H1 (cell line): ENCODE measurements around the gene CCDC9B. TPM values are rescaled to one million over a fixed set of nuclear protein-coding genes. Genes with fewer than 3 reads are reported as not detected.

Experiments used
- CTCF ChIA-PET: fragments of 300-600 bp; sonication (Branson Sonifier 250); formaldehyde crosslinking; loops from one replicate; lab custom pipeline; 2021; ENCODE audit not compliant: partially characterized antibody; lab: Charles Lee
- POLR2A ChIA-PET: fragments of 300-600 bp; sonication (Branson Sonifier 250); formaldehyde crosslinking; loops from one replicate; lab custom pipeline; 2021; ENCODE audit warnings: inconsistent platforms; ENCODE audit not compliant: partially characterized antibody; lab: Charles Lee
- DNase-seq, 2 experiments: peaks; one replicate each; pipeline versions ENCODE4 v3.0.0 to v3.0.0-alpha.2; 2010 to 2022; ENCODE audit warnings: low spot score in 2 of 2, low read depth in 1 of 2, mixed read lengths in 1 of 2
- FAIRE-seq: peaks from 2 replicates; lab custom pipeline; 2011; peaks lifted over from hg19 to GRCh38; lab: Jason Lieb, UNC
- H2AFZ ChIP-seq: 2 replicates; pipeline ENCODE4 v1.8.1; 2012; ENCODE audit warnings: low read length, inconsistent platforms
- H2AK5ac ChIP-seq: 2 replicates; pipeline ENCODE4 v1.6.1; 2013; ENCODE audit warnings: low read depth, low read length
- H2BK120ac ChIP-seq: replicated peaks from 2 replicates; pipeline ENCODE3; 2013; ENCODE audit warnings: low read depth, low read length, inconsistent platforms
- H2BK12ac ChIP-seq: 2 replicates; pipeline ENCODE4 v1.6.1; 2013; ENCODE audit warnings: low read depth, low read length
- H2BK15ac ChIP-seq: 2 replicates; pipeline ENCODE4 v1.6.1; 2013; ENCODE audit warnings: low read length
- H2BK20ac ChIP-seq: 2 replicates; pipeline ENCODE4 v1.6.1; 2013; ENCODE audit warnings: low read length
- H2BK5ac ChIP-seq: 2 replicates; pipeline ENCODE4 v1.6.1; 2013; ENCODE audit warnings: low read depth, low read length
- H3K14ac ChIP-seq: 2 replicates; pipeline ENCODE4 v1.6.1; 2013; ENCODE audit warnings: inconsistent platforms; ENCODE audit not compliant: insufficient read length
- H3K18ac ChIP-seq: 2 replicates; pipeline ENCODE4 v1.6.1; 2013; ENCODE audit warnings: low read length; ENCODE audit errors: extremely low read depth
- H3K23ac ChIP-seq: 2 replicates; pipeline ENCODE4 v1.6.1; 2013; ENCODE audit warnings: inconsistent platforms; ENCODE audit not compliant: insufficient read length
- H3K23me2 ChIP-seq: 2 replicates; pipeline ENCODE4 v1.6.1; 2013; ENCODE audit warnings: low read depth, low read length
- H3K27ac ChIP-seq: 2 replicates; pipeline ENCODE4 v1.6.1; 2011; ENCODE audit warnings: low read depth, low read length, inconsistent platforms
- H3K27me3 ChIP-seq, 4 experiments: replicated peaks in 1 of 4; 1 replicate in 1 of 4; 2 replicates in 3 of 4; pipeline versions ENCODE4 v1.6.1 to v1.8.1; 2011 to 2013; ENCODE audit warnings: low read length in 3 of 4, mild to moderate bottlenecking in 3 of 4, inconsistent platforms in 2 of 4, mixed read lengths in 2 of 4, moderate library complexity in 1 of 4; ENCODE audit not compliant: control insufficient read depth in 3 of 4, insufficient read depth in 3 of 4; ENCODE audit errors: extremely low read depth in 1 of 4
- H3K36me3 ChIP-seq, 4 experiments: 2 replicates each; pipeline versions ENCODE4 v1.6.1 to v1.8.1; 2011 to 2013; ENCODE audit warnings: mild to moderate bottlenecking in 4 of 4, low read length in 3 of 4, moderate library complexity in 2 of 4, control low read depth in 1 of 4, inconsistent platforms in 1 of 4; ENCODE audit not compliant: insufficient read depth in 4 of 4, control insufficient read depth in 2 of 4
- H3K4ac ChIP-seq: replicated peaks from 2 replicates; pipeline ENCODE3; 2013; ENCODE audit warnings: low read length, low read depth, mixed read lengths, inconsistent platforms; ENCODE audit not compliant: insufficient read length
- H3K4me1 ChIP-seq, 4 experiments: replicated peaks in 1 of 4; 1 replicate in 1 of 4; 2 replicates in 3 of 4; pipeline versions ENCODE4 v1.6.1 to v1.8.1; 2011 to 2013; ENCODE audit warnings: low read length in 3 of 4, inconsistent platforms in 2 of 4, mixed read lengths in 1 of 4; ENCODE audit not compliant: insufficient read depth in 4 of 4, control insufficient read depth in 3 of 4
- H3K4me2 ChIP-seq, 2 experiments: 2 replicates each; pipeline versions ENCODE4 v1.6.1 to v1.8.1; 2011 to 2013; ENCODE audit warnings: low read depth in 2 of 2, low read length in 2 of 2, control low read depth in 1 of 2, inconsistent platforms in 1 of 2, mild to moderate bottlenecking in 1 of 2; ENCODE audit not compliant: insufficient read depth in 1 of 2
- H3K4me3 ChIP-seq, 4 experiments: fragments of 200-600, 300-600 bp in 1 of 4; sonication (generic), shearing (Covaris generic), sonication (Bioruptor Twin) in 1 of 4; 2 replicates each; pipeline versions ENCODE4 v1.5.1 to v1.8.1; 2011 to 2016; ENCODE audit warnings: low read length in 4 of 4, low read depth in 3 of 4, control low read depth in 2 of 4, inconsistent platforms in 2 of 4, mild to moderate bottlenecking in 2 of 4, mixed read lengths in 1 of 4, moderate library complexity in 1 of 4; ENCODE audit not compliant: insufficient read depth in 2 of 4; ENCODE audit errors: extremely low read depth in 1 of 4
- H3K56ac ChIP-seq: replicated peaks from 2 replicates; pipeline ENCODE3; 2013; ENCODE audit warnings: low read depth, mild to moderate bottlenecking, mixed read lengths, low read length, inconsistent platforms; ENCODE audit not compliant: insufficient read length
- H3K79me1 ChIP-seq: 2 replicates; pipeline ENCODE4 v1.6.1; 2013; ENCODE audit warnings: low read depth, low read length, control low read depth
- H3K79me2 ChIP-seq, 2 experiments: 2 replicates each; pipeline versions ENCODE4 v1.6.1 to v1.8.1; 2012 to 2013; ENCODE audit warnings: low read length in 2 of 2, mild to moderate bottlenecking in 2 of 2, inconsistent platforms in 1 of 2; ENCODE audit not compliant: insufficient read depth in 2 of 2, control insufficient read depth in 1 of 2
- H3K9ac ChIP-seq, 4 experiments: replicated peaks in 1 of 4; 1 replicate in 1 of 4; 2 replicates in 3 of 4; pipeline versions ENCODE4 v1.6.1 to v1.8.1; 2011 to 2013; ENCODE audit warnings: low read depth in 3 of 4, low read length in 3 of 4, control low read depth in 2 of 4, mild to moderate bottlenecking in 2 of 4, moderate library complexity in 2 of 4, inconsistent platforms in 1 of 4; ENCODE audit errors: extremely low read depth in 1 of 4
- H3K9me3 ChIP-seq, 2 experiments: 2 replicates each; pipeline versions ENCODE4 v1.6.1 to v1.8.1; 2012 to 2013; ENCODE audit warnings: mild to moderate bottlenecking in 2 of 2, moderate library complexity in 2 of 2, control low read depth in 1 of 2, inconsistent platforms in 1 of 2, low read depth in 1 of 2, low read length in 1 of 2, mixed read lengths in 1 of 2; ENCODE audit not compliant: insufficient read depth in 2 of 2
- H4K20me1 ChIP-seq, 2 experiments: replicated peaks in 1 of 2; 2 replicates each; pipeline versions ENCODE3 to v1.8.1; 2011 to 2013; ENCODE audit warnings: inconsistent platforms in 2 of 2, low read length in 2 of 2, mild to moderate bottlenecking in 1 of 2; ENCODE audit not compliant: insufficient read depth in 2 of 2, control insufficient read depth in 1 of 2
- H4K5ac ChIP-seq: 2 replicates; pipeline ENCODE4 v1.6.1; 2013; ENCODE audit warnings: low read length, low read depth, mixed read lengths, inconsistent platforms; ENCODE audit not compliant: insufficient read length
- H4K8ac ChIP-seq: 2 replicates; pipeline ENCODE4 v1.8.0; 2013; ENCODE audit warnings: mild to moderate bottlenecking, moderate library complexity, low read length, inconsistent platforms; ENCODE audit not compliant: insufficient read depth; ENCODE audit errors: extremely low read depth
- H4K91ac ChIP-seq: replicated peaks from 2 replicates; pipeline ENCODE3; 2013; ENCODE audit warnings: low read length, mixed read lengths, inconsistent platforms; ENCODE audit not compliant: insufficient read length
- CHD2 ChIP-seq: IDR thresholded peaks from 2 replicates; pipeline ENCODE4 v1.6.1; 2012; ENCODE audit warnings: low read length, improper control_type of control experiment
- EP300 ChIP-seq, 2 experiments: IDR thresholded peaks; 1 replicate in 1 of 2; 2 replicates in 1 of 2; pipeline ENCODE4 v1.6.1; 2011 to 2012; ENCODE audit warnings: low read depth in 2 of 2, low read length in 2 of 2, mild to moderate bottlenecking in 2 of 2, borderline replicate concordance in 1 of 2, inconsistent platforms in 1 of 2, moderate library complexity in 1 of 2
- FOSL1 ChIP-seq: IDR thresholded peaks from 2 replicates; pipeline ENCODE4 v1.6.1; 2011; ENCODE audit warnings: mild to moderate bottlenecking, low read depth, low read length, moderate library complexity; ENCODE audit not compliant: insufficient read depth
- JUN ChIP-seq: IDR thresholded peaks from 2 replicates; pipeline ENCODE4 v1.6.1; 2011; ENCODE audit warnings: low read depth, mild to moderate bottlenecking, improper control_type of control experiment, low read length
- NANOG ChIP-seq: IDR thresholded peaks from 2 replicates; pipeline ENCODE4 v1.6.1; 2011; ENCODE audit warnings: low read length, low read depth, mild to moderate bottlenecking, inconsistent platforms; ENCODE audit not compliant: insufficient read depth, poor library complexity, severe bottlenecking
- SIX5 ChIP-seq: IDR thresholded peaks from 2 replicates; pipeline ENCODE4 v1.6.1; 2011; ENCODE audit warnings: mild to moderate bottlenecking, low read depth, low read length
- SP2 ChIP-seq: IDR thresholded peaks from 2 replicates; pipeline ENCODE4 v1.6.1; 2012; ENCODE audit warnings: mild to moderate bottlenecking, low read length, inconsistent platforms
- SP4 ChIP-seq: IDR thresholded peaks from 2 replicates; pipeline ENCODE4 v1.6.1; 2012; ENCODE audit warnings: low read length, inconsistent platforms
- YY1 ChIP-seq: IDR thresholded peaks from 2 replicates; pipeline ENCODE4 v1.6.1; 2011; ENCODE audit warnings: low read depth, mild to moderate bottlenecking, low read length
- WGBS, 2 experiments: shearing (Covaris generic) in 1 of 2; methylation state at CpG; one replicate each; pipeline versions ENCODE4 v1.1.6 to v1.1.7; 2013 to 2015; ENCODE audit warnings: low lambda C conversion rate in 2 of 2, mixed read lengths in 2 of 2, inconsistent platforms in 1 of 2, low coverage in 1 of 2, missing lambda C conversion rate in 1 of 2; ENCODE audit not compliant: insufficient replicate concordance in 2 of 2, insufficient coverage in 1 of 2, insufficient read length in 1 of 2; ENCODE audit errors: extremely low coverage in 1 of 2, missing lambda C conversion rate in 1 of 2; 5-methylcytosine and 5-hydroxymethylcytosine counted together
- polyA plus RNA-seq, 7 experiments: library from polyadenylated mRNA; depleted of rRNA in 3 of 7; stranded (reverse) in 5 of 7; unstranded in 2 of 7; fragments of >200 nt in 5 of 7; fragments of 200-250 nt in 2 of 7; gene quantifications; 1 replicate in 5 of 7; 2 replicates in 1 of 7; 4 replicates in 1 of 7; pipeline versions ENCODE4 v1.2.1 to v1.2.3, GENCODE V29; 2011 to 2013; ENCODE audit warnings: missing spikeins in 2 of 7, mixed read lengths in 2 of 7
- total RNA-seq: library from RNA; stranded (reverse); fragmentation: NEBNext Ultra II Directional; extraction: Animal tissue kit (Norgen Biotek cat#: 25700); gene quantifications from 2 replicates; pipeline ENCODE4 v1.2.1, GENCODE V29; 2021
- TF ChIP-seq, protein P1 (sequence below), 3 experiments: IDR thresholded peaks; 1 replicate in 2 of 3; 2 replicates in 1 of 3; pipeline versions ENCODE4 v1.5.1 to v1.6.1; 2011; ENCODE audit warnings: low read length in 3 of 3, mild to moderate bottlenecking in 3 of 3, inconsistent platforms in 2 of 3, low read depth in 1 of 3, moderate library complexity in 1 of 3; ENCODE audit not compliant: insufficient read depth in 1 of 3; ENCODE audit errors: control extremely low read depth in 1 of 3

CCDC9B gene
- total and polyA plus RNA-seq, 2 of the 8 experiments (the other 6 are each of a cell fraction or from before 2014, with no cell fraction given) = 0.45 to 0.78 TPM

DNA sequence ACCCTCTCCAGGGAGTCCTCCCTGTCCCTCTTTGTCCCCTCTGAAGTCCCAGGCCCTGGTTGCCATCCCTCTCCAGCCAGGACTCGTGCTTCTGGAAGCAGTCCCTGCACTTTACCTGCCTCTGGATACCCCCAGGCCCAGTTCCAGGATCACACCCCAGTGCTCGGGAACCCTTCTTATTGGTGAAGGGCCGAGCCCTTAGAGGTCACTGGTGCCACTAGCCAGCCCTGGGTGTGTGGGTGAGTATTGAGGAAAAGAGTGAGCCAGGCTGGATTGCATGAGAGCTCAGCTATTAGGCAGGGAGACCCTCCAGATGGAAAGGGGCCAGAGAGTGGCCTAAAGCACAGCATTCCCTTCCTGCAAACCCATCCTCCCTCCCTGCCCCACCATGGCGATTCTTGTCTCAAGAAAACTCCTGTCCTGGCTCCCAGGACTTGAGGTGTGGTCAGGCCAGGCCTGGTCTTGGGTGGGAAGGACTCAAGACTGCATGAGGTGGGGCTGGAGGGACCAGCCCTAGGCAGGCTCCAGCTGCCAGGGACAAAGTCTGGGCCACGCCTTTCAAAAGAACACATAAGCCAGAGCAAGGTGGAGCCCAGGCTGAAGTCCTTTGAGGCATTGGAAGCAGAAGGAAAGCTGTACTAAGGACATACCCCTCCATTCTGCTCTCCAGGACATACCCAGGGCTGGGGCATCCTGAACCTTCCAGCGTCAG lies 5.3 kb upstream of the CCDC9B start:
- Histone ChIP-seq H2BK120ac (no peak overlapping the region), H3K9me3 (no peaks in the 10 kb centered on the region), H3K14ac (no peak overlapping the region), H2BK20ac (no peak overlapping the region), H3K23ac (no peak overlapping the region), H2BK12ac (0 out of 2 replicates have a peak overlapping the region, but pooled peaks have one; percentile 39), H2AFZ (no peak overlapping the region), H2AK5ac (no peak overlapping the region), H3K4me1 (peaks cover 0 to 7% (median under 1%) of the 10 kb centered on the region in 4 experiments; a peak in 4 of 7 replicates), H3K4me2 (no peak overlapping the region), H3K4me3 (no peak overlapping the region), H4K8ac (no peak overlapping the region; the same call in 1 of the 2 replicates), H3K18ac (no peak overlapping the region), H3K27me3 (no peaks in the 10 kb centered on the region), H3K56ac (no peak overlapping the region), H2BK5ac (no peak overlapping the region), H3K36me3 (no peaks in the 10 kb centered on the region), H3K79me1 (no peaks in the 10 kb centered on the region), H3K79me2 (no peaks in the 10 kb centered on the region), H2BK15ac (no peak overlapping the region), H4K5ac (no peak overlapping the region), H4K91ac (no peak overlapping the region), H4K20me1 (no peaks in the 10 kb centered on the region), H3K9ac (no peak overlapping the region), H3K4ac (no peak overlapping the region), H3K23me2 (peaks cover 2% of the 10 kb centered on the region; the same call in 1 of the 2 replicates), H3K27ac (no peak overlapping the region)
- DNase-seq (no peak), FAIRE-seq (no peak)
- CTCF ChIA-PET = interaction anchor here (0.7 to 27.4 kb wide), 11 partner anchors 6 to 232 kb away, joined by 3 to 584 read pairs (median 184); partner anchors contain the start of genes ANKRD63, CCDC9B, DISP2 and INAFM2
- 89% methylated on average over 6 of the region's 6 CpGs; no CpG with 5 or more reads in 1 of the 2 experiments for WGBS, 2 experiments
- POLR2A ChIA-PET = interaction anchor here (0.6 to 1.0 kb wide), 2 partner anchors 22 to 167 kb away, joined by 3 read pairs; no protein-coding TSS in a partner anchor
- no peak for TF ChIP-seq SP4
- no peak for TF ChIP-seq CHD2
- no peak for TF ChIP-seq NANOG
- TF ChIP-seq SP2 = no peak
- TF ChIP-seq SIX5 = no peak
- no peak for TF ChIP-seq FOSL1
- TF ChIP-seq, protein P1, sequence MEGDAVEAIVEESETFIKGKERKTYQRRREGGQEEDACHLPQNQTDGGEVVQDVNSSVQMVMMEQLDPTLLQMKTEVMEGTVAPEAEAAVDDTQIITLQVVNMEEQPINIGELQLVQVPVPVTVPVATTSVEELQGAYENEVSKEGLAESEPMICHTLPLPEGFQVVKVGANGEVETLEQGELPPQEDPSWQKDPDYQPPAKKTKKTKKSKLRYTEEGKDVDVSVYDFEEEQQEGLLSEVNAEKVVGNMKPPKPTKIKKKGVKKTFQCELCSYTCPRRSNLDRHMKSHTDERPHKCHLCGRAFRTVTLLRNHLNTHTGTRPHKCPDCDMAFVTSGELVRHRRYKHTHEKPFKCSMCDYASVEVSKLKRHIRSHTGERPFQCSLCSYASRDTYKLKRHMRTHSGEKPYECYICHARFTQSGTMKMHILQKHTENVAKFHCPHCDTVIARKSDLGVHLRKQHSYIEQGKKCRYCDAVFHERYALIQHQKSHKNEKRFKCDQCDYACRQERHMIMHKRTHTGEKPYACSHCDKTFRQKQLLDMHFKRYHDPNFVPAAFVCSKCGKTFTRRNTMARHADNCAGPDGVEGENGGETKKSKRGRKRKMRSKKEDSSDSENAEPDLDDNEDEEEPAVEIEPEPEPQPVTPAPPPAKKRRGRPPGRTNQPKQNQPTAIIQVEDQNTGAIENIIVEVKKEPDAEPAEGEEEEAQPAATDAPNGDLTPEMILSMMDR (IDR thresholded peaks at IDR 0.05; ENCODE audit: control extremely low read depth in 1 of 3, insufficient read depth in 1 of 3, low read depth in 1 of 3, low read length in 3 of 3) = no peak
- no peak for TF ChIP-seq YY1
- TF ChIP-seq JUN = no peak
- no peak for TF ChIP-seq EP300 (IDR thresholded peaks at IDR 0.05; ENCODE audit: borderline replicate concordance in 1 of 2, low read depth in 2 of 2, low read length in 2 of 2)
